ENCODE data around the gene FBXO46.

- TF ChIP-seq, protein P1, sequence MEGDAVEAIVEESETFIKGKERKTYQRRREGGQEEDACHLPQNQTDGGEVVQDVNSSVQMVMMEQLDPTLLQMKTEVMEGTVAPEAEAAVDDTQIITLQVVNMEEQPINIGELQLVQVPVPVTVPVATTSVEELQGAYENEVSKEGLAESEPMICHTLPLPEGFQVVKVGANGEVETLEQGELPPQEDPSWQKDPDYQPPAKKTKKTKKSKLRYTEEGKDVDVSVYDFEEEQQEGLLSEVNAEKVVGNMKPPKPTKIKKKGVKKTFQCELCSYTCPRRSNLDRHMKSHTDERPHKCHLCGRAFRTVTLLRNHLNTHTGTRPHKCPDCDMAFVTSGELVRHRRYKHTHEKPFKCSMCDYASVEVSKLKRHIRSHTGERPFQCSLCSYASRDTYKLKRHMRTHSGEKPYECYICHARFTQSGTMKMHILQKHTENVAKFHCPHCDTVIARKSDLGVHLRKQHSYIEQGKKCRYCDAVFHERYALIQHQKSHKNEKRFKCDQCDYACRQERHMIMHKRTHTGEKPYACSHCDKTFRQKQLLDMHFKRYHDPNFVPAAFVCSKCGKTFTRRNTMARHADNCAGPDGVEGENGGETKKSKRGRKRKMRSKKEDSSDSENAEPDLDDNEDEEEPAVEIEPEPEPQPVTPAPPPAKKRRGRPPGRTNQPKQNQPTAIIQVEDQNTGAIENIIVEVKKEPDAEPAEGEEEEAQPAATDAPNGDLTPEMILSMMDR (conservative IDR thresholded peaks at IDR 0.05; ENCODE audit: low read length), result no peak
- no peak for TF ChIP-seq EZH2phosphoT487 (IDR thresholded peaks at IDR 0.05; ENCODE audit: borderline replicate concordance)
Observed at GRCh38 chr19:45778010-45778661, 47.4 kb upstream of the FBXO46 start.

Measured in Loucy (cell line).